Mesothelial cell of epicardium (in vitro differentiated cells): ENCODE measurements around the gene LRP1-AS. TPM values are rescaled to one million over a fixed set of nuclear protein-coding genes. Genes with fewer than 3 reads are reported as not detected.

Source experiments
- DNase-seq, 2 experiments: peaks; one replicate each; pipeline ENCODE4 v3.0.0; 2021; ENCODE audit warnings: low spot score in 2 of 2; ENCODE audit not compliant: unreplicated experiment in 2 of 2
- H3K27ac Mint-ChIP-seq: 2 replicates; pipeline ENCODE4 v1.8.0; 2021; ENCODE audit warnings: mixed read lengths
- H3K27me3 Mint-ChIP-seq: 2 replicates; pipeline ENCODE4 v1.8.0; 2021; ENCODE audit warnings: low read depth, mixed read lengths
- H3K36me3 Mint-ChIP-seq: 2 replicates; pipeline ENCODE4 v1.8.0; 2021; ENCODE audit warnings: mixed read lengths
- H3K4me1 Mint-ChIP-seq: 2 replicates; pipeline ENCODE4 v1.8.0; 2021; ENCODE audit warnings: mixed read lengths
- H3K4me3 Mint-ChIP-seq: 2 replicates; pipeline ENCODE4 v1.8.0; 2021; ENCODE audit warnings: mild to moderate bottlenecking, moderate library complexity, mixed read lengths
- H3K9me3 Mint-ChIP-seq: 2 replicates; pipeline ENCODE4 v1.8.0; 2021; ENCODE audit warnings: mixed read lengths
- total RNA-seq: library from RNA; stranded (reverse); gene quantifications from 3 replicates; pipeline ENCODE4 v1.2.1, GENCODE V29; 2021
- TF ChIP-seq, protein P1 (sequence below): fragments of 200-600 bp; sonication (generic); IDR thresholded peaks from one replicate; pipeline ENCODE4 v1.5.0; 2021; ENCODE audit warnings: antibody characterized with exemption; ENCODE audit not compliant: unreplicated experiment

Gene LRP1-AS
- total RNA-seq, 1 donor from 2014 or later, result not detected

DNA sequence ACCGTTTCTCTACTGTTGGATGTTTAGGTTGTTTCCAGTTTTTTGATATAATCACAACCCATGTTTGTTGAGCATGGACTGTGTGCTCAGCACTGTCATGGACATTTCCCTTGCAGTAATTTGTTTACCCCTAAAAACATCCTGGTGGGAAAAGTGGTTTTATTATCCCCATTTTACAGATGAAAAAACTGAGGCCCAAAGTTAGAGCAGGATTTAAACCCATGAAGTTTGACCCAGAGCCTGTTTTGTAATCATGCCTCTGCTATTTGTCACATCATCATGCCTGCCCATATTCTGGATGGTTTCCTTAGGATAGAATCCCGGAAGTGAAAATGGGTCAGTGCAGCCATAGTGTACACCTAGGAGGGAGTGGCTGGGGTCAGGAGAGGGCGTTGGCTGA, 17.0 kb upstream of the LRP1-AS start:
- Mint-ChIP-seq H3K27me3 (no peaks in the 10 kb centered on the region), H3K4me1 (no peaks in the 10 kb centered on the region), H3K27ac (no peak overlapping the region), H3K36me3 (peaks cover 50% of the 10 kb centered on the region), H3K4me3 (no peak overlapping the region), H3K9me3 (no peaks in the 10 kb centered on the region)
- TF ChIP-seq, protein P1, sequence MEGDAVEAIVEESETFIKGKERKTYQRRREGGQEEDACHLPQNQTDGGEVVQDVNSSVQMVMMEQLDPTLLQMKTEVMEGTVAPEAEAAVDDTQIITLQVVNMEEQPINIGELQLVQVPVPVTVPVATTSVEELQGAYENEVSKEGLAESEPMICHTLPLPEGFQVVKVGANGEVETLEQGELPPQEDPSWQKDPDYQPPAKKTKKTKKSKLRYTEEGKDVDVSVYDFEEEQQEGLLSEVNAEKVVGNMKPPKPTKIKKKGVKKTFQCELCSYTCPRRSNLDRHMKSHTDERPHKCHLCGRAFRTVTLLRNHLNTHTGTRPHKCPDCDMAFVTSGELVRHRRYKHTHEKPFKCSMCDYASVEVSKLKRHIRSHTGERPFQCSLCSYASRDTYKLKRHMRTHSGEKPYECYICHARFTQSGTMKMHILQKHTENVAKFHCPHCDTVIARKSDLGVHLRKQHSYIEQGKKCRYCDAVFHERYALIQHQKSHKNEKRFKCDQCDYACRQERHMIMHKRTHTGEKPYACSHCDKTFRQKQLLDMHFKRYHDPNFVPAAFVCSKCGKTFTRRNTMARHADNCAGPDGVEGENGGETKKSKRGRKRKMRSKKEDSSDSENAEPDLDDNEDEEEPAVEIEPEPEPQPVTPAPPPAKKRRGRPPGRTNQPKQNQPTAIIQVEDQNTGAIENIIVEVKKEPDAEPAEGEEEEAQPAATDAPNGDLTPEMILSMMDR, result no peak
- no peak for DNase-seq

DNA sequence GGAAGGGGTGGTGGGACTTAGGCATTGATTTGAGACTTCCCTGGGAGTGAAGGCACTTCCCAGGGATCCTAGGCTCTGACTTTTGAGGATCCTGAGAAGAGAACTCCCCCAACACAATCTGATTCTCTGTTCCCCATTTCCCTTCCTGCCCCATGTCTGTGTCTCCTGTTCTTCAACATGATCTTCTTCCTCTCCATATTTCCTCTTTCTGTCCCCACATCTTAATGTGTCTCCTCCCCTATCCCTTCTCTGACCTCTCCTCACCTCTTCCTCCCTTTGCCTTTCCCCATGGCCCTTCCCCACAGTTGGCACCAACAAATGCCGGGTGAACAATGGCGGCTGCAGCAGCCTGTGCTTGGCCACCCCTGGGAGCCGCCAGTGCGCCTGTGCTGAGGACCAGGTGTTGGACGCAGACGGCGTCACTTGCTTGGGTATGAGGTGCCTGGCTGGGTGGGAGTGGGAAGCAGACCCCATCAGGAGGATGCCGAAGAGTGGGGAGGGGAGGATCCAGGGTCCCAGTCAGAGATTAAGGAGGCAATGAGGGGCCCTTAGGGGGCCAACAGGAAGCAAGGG, 15.2 kb upstream of the LRP1-AS start:
- no peak for DNase-seq
- H3K36me3 Mint-ChIP-seq, result peaks cover 53% of the 10 kb centered on the region
- no peaks in the 10 kb centered on the region for H3K9me3 Mint-ChIP-seq
- H3K4me1 Mint-ChIP-seq, result no peaks in the 10 kb centered on the region
- no peak overlapping the region for H3K27ac Mint-ChIP-seq
- TF ChIP-seq, protein P1, result no peak
- no peaks in the 10 kb centered on the region for H3K27me3 Mint-ChIP-seq
- H3K4me3 Mint-ChIP-seq, result no peak overlapping the region

DNA sequence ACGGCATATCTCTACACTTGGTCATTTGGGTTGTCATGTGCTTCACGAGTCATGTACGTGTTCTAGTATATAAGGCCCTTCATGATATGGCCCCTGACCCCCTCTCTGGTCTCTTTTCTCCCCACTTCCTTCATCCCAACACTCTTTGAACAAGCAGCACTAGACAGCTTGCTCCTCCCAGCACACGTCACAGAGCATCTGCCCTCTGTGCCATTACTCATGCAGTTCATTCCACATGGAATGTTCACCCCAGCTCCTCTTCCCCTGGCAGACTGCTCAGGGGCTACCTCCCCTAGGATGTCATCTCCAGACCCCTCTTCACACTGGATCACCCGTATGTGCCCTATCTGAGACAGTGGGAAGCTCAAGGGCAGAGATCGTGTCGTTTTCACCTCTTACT, 14.1 kb upstream of the LRP1-AS start:
- Mint-ChIP-seq H3K27ac (no peak overlapping the region), H3K36me3 (peaks cover 61% of the 10 kb centered on the region), H3K9me3 (no peaks in the 10 kb centered on the region), H3K4me3 (no peak overlapping the region), H3K27me3 (no peaks in the 10 kb centered on the region), H3K4me1 (no peaks in the 10 kb centered on the region)
- no peak for DNase-seq
- TF ChIP-seq, protein P1, result no peak

DNA sequence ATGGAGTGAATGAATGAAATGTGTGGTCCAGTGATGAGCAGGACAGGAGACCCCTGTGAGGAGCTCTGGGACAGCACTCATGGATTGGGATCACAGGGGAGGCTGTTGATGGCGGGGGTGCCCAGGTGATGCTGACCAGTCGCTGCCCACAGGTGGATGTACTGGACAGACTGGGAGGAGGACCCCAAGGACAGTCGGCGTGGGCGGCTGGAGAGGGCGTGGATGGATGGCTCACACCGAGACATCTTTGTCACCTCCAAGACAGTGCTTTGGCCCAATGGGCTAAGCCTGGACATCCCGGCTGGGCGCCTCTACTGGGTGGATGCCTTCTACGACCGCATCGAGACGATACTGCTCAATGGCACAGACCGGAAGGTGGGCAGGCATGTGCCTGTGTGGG, 13.3 kb upstream of the LRP1-AS start:
- H3K27ac Mint-ChIP-seq, result peak overlapping the region; percentile 28
- H3K36me3 Mint-ChIP-seq, result peaks cover 61% of the 10 kb centered on the region

DNA sequence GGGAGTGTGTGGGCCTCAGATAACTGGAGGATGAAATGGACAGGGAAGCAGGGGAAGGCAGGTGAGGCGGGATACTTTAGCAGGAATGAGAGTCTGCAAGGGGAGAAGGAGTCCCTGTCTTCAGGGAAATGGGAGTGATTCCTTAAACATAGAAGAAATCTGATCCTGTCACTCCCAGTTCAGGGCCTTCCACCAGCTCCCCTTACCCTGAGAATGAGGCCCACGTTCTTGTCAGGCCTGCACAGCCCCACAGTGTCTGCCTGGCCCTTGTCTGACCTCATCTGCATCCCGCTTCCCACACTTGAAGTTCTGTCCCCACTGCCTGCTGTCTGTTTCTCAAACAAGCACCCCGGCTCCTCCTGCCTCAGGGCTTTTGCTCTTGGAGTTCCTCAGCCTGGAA, 12.6 kb upstream of the LRP1-AS start:
- peaks cover 63% of the 10 kb centered on the region for H3K36me3 Mint-ChIP-seq
- H3K27ac Mint-ChIP-seq, result peak overlapping the region; percentile 35
- no peaks in the 10 kb centered on the region for H3K9me3 Mint-ChIP-seq
- H3K4me1 Mint-ChIP-seq, result peaks cover 5% of the 10 kb centered on the region
- H3K4me3 Mint-ChIP-seq, result no peak overlapping the region
- DNase-seq, result no peak
- H3K27me3 Mint-ChIP-seq, result no peaks in the 10 kb centered on the region
- TF ChIP-seq, protein P1, result no peak

More for the DNA sequence above, 13.3 kb upstream of the LRP1-AS start:
- Mint-ChIP-seq H3K9me3 (no peaks in the 10 kb centered on the region), H3K4me3 (no peak overlapping the region), H3K4me1 (no peaks in the 10 kb centered on the region), H3K27me3 (no peaks in the 10 kb centered on the region)
- TF ChIP-seq, protein P1, result no peak
- no peak for DNase-seq

DNA sequence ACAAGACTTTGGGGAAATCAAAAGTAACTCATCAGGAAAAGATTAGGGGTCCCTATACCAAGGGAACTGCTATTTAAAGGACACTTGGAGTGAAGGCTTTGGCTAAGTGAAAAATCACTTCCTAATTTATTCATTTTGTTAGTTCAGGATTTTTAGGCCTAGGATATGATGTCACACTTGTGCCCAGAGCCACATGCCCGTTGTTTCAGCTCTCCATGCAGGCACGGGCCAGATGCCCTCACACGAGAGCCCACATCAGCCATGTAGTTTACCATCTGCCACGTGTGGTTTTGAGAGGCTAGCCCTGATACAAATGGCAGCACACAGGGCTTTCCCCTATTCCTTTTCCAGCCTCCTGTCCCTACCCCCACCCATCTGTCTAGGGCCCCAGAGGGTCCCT, 11.9 kb upstream of the LRP1-AS start:
- DNase-seq, result no peak
- Mint-ChIP-seq H3K4me1 (peaks cover 7% of the 10 kb centered on the region), H3K27me3 (no peaks in the 10 kb centered on the region), H3K36me3 (peaks cover 62% of the 10 kb centered on the region), H3K9me3 (no peaks in the 10 kb centered on the region), H3K4me3 (no peak overlapping the region), H3K27ac (no peak overlapping the region)
- TF ChIP-seq, protein P1, result no peak
